ENCODE data around the gene NHLRC1. TPM values are rescaled to one million over a fixed set of nuclear protein-coding genes. Genes with fewer than 3 reads are reported as not detected.
A peak's percentile ranks its signal among the peaks of the same experiment; 100 is the strongest.

The NHLRC1 gene
- total RNA-seq, 1 donor from 2014 or later: 1.0 TPM

DNA sequence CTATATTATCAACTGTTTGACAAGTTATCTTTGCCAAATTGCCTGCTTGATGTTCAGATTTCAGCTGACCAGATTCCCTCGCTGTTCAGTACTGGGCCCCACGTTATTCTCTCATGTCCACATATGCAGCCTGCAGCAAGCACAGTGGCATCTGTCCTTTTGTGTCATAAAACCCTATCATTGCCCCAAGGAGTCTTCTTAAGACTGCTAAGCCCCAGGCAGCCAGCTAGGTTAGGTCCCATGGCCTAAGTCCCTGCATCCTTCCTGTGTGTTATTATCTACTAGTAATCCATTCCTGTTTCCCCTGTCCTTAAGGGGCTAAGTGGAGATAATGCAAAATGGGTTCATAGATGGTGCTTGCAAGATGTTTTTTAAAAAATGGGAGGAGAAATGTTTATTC is 39.9 kb upstream of the NHLRC1 start:
- TF ChIP-seq, protein P1, sequence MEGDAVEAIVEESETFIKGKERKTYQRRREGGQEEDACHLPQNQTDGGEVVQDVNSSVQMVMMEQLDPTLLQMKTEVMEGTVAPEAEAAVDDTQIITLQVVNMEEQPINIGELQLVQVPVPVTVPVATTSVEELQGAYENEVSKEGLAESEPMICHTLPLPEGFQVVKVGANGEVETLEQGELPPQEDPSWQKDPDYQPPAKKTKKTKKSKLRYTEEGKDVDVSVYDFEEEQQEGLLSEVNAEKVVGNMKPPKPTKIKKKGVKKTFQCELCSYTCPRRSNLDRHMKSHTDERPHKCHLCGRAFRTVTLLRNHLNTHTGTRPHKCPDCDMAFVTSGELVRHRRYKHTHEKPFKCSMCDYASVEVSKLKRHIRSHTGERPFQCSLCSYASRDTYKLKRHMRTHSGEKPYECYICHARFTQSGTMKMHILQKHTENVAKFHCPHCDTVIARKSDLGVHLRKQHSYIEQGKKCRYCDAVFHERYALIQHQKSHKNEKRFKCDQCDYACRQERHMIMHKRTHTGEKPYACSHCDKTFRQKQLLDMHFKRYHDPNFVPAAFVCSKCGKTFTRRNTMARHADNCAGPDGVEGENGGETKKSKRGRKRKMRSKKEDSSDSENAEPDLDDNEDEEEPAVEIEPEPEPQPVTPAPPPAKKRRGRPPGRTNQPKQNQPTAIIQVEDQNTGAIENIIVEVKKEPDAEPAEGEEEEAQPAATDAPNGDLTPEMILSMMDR (IDR thresholded peaks at IDR 0.05): no peak
- Mint-ChIP-seq H3K36me3 (ENCODE audit: unreplicated experiment) (peaks cover 34% of the 10 kb centered on the region), H3K9me3 (ENCODE audit: unreplicated experiment) (no peaks in the 10 kb centered on the region), H3K4me3 (ENCODE audit: unreplicated experiment) (no peak overlapping the region), H3K27ac (ENCODE audit: unreplicated experiment) (no peak overlapping the region), H3K4me1 (ENCODE audit: unreplicated experiment) (peaks cover 7% of the 10 kb centered on the region), H3K27me3 (ENCODE audit: unreplicated experiment) (no peaks in the 10 kb centered on the region)
- DNase-seq (ENCODE audit: extremely low spot score, unreplicated experiment): no peak

DNA sequence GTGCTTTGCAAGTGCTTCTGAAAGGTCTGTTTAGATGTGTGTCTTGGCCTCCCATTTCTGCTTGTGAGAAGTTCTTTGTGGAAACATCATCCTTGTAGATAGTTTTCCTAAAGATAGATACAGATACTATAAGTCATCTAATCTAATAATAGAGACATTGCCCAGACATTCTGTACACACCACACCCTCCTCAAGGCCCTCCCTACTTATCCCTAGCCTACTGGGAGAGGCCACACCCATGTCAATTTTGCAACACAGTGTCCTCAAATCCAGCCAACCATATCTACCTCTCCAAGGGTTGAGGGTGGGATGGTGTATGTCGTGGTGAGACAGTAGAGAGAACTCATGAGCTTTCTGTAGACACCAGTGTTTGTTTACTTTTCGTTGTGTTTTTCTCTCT is 39.0 kb upstream of the NHLRC1 start:
- Mint-ChIP-seq H3K4me1 (ENCODE audit: unreplicated experiment) (peaks cover 5% of the 10 kb centered on the region), H3K4me3 (ENCODE audit: unreplicated experiment) (no peak overlapping the region), H3K27ac (ENCODE audit: unreplicated experiment) (no peak overlapping the region), H3K9me3 (ENCODE audit: unreplicated experiment) (no peaks in the 10 kb centered on the region), H3K36me3 (ENCODE audit: unreplicated experiment) (peaks cover 34% of the 10 kb centered on the region), H3K27me3 (ENCODE audit: unreplicated experiment) (no peaks in the 10 kb centered on the region)
- TF ChIP-seq, protein P1 (IDR thresholded peaks at IDR 0.05): no peak
- no peak for DNase-seq (ENCODE audit: extremely low spot score, unreplicated experiment)

DNA sequence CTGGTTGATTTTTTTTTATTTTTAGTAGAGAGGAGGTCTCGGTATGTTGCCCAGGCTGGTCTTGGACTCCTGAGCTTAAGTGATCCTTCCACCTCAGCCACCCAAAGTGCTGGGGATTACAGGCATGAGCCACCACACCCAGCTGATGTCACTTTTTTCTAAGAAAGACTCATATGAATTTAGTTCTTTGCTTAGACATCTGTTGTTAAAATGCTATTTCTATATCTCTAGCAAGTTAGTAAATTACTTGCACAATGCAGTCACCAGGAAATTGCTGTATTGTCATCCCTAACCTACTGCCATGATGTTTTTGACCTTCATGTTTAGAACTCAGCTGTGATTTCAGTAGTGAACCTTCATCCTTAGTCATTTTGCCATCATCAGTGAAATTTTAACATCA is 38.4 kb upstream of the NHLRC1 start:
- Mint-ChIP-seq H3K27ac (ENCODE audit: unreplicated experiment) (no peak overlapping the region), H3K27me3 (ENCODE audit: unreplicated experiment) (no peaks in the 10 kb centered on the region), H3K4me1 (ENCODE audit: unreplicated experiment) (peaks cover 5% of the 10 kb centered on the region), H3K4me3 (ENCODE audit: unreplicated experiment) (no peak overlapping the region), H3K9me3 (ENCODE audit: unreplicated experiment) (no peaks in the 10 kb centered on the region), H3K36me3 (ENCODE audit: unreplicated experiment) (peaks cover 34% of the 10 kb centered on the region)
- no peak for DNase-seq (ENCODE audit: extremely low spot score, unreplicated experiment)
- TF ChIP-seq, protein P1 (IDR thresholded peaks at IDR 0.05): no peak

DNA sequence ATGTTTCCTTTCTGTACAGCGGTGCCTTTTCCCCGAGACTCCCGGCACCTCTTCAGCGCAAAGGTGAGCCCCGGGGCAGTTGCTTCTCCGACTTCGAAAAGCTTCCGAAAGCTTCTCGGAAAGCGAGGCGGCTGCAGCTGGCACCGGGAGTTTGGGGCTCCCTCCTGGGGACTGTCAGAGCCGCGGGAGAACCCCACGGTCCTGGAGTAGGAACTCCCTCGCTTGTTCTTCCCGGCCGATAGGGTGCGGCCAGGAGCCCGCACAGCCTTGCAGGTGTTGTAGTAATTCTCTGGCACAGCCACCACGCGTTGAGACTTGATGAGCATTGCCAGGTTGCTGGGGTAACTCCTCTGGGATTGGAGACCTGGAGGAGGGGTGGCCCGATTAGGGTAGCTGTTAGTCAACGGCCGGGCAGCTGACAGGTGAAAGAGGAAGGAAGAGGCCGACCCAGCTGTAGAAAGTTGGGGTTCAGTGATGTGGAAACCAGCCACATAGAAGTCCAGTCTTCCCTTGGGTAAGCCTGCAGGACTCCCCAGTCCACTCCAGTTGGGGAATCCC is 33.5 kb upstream of the NHLRC1 start:
- peak overlapping the region; percentile 98 for H3K4me3 Mint-ChIP-seq (ENCODE audit: unreplicated experiment)
- TF ChIP-seq, protein P1 (IDR thresholded peaks at IDR 0.05): peak; percentile 32
- H3K9me3 Mint-ChIP-seq (ENCODE audit: unreplicated experiment): no peaks in the 10 kb centered on the region
- peak overlapping the region; percentile 59 for H3K27ac Mint-ChIP-seq (ENCODE audit: unreplicated experiment)
- no peak for DNase-seq (ENCODE audit: extremely low spot score, unreplicated experiment)
- H3K4me1 Mint-ChIP-seq (ENCODE audit: unreplicated experiment): peaks cover 16% of the 10 kb centered on the region
- H3K27me3 Mint-ChIP-seq (ENCODE audit: unreplicated experiment): no peaks in the 10 kb centered on the region
- H3K36me3 Mint-ChIP-seq (ENCODE audit: unreplicated experiment): peaks cover 6% of the 10 kb centered on the region

DNA sequence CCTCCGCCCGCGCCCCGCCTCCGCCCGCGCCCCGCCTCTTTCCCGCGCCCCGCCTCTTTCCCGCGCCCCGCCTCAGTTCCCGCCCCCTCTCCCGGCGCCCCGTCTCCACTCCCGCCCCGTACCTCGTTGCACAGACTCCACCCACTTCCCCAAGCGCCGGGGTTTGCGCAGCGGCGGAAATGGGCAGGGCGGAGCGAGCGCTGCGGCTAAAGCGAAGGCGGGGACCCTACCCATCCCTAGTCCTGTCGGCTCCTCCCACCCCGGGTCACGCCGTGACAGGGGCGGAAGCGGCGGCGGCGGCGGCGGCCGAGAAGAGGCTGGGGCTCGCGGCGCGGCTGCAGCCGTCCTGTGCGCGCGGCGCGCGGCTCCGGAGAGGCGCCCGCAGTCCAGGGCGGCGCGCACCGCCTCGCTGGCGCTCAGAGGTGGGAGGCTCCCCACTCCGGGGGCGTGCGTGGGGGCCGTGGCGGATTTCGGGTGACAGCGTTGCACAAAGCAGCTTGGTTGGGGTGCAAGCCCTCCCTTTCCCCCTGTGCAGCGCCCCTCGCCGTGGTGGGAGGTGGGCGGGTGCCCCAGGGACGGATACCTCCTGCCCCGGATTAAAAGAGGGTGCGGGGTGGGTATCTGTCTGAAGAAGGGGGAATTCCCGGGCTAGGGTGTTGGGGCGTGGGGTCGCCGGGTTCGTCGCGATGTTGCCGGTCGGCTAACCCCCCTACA is 32.8 kb upstream of the NHLRC1 start, which contains the start of gene KDM1B:
Gene KDM1B, plus strand, starts transcription at position 273 of the 714 bp plus-strand sequence. CDS start 4,474 bp downstream, outside the sequence.
- Mint-ChIP-seq H3K27me3 (ENCODE audit: unreplicated experiment) (no peaks in the 10 kb centered on the region), H3K4me3 (ENCODE audit: unreplicated experiment) (peak within 1 kb of the TSS; percentile 98), H3K9me3 (ENCODE audit: unreplicated experiment) (no peaks in the 10 kb centered on the region), H3K4me1 (ENCODE audit: unreplicated experiment) (peaks cover 16% of the 10 kb centered on the region), H3K36me3 (ENCODE audit: unreplicated experiment) (peaks cover 6% of the 10 kb centered on the region), H3K27ac (ENCODE audit: unreplicated experiment) (peak within 1 kb of the TSS; percentile 98)
- peak; percentile 100 for DNase-seq (ENCODE audit: extremely low spot score, unreplicated experiment)
- TF ChIP-seq, protein P1 (IDR thresholded peaks at IDR 0.05): no peak
